Neural progenitor cell (in vitro differentiated cells): ENCODE data around the gene PRDM5.

ENCODE experiments used
- CTCF ChIP-seq: fragments of 200-600 bp; sonication (generic); IDR thresholded peaks from 2 replicates; pipeline ENCODE4 v1.5.1; 2017; ENCODE audit warnings: antibody characterized with exemption, mild to moderate bottlenecking
- EZH2 ChIP-seq: fragments of 200-600 bp; sonication (generic); IDR thresholded peaks from 2 replicates; pipeline ENCODE4 v1.6.1; 2017; ENCODE audit warnings: antibody characterized with exemption, mild to moderate bottlenecking, moderate library complexity

- no peak for TF ChIP-seq CTCF
- TF ChIP-seq EZH2, result no peak
Measured at GRCh38 chr4:120839334-120839973, 83.1 kb downstream of the PRDM5 start.
